ENCODE data around the gene PCDHGA5. TPM values are rescaled to one million over a fixed set of nuclear protein-coding genes. Genes with fewer than 3 reads are reported as not detected.
"Not testable (repeated sequence)": the region's sequence is repeated elsewhere in the genome, so short reads cannot be mapped to it uniquely, and the experiment has no call there.

PCDHGA5 gene
- total and polyA plus RNA-seq, 9 donors: 1.6 to 3.8 (median 2.3) TPM

GRCh38 chr5:141366016-141366896, 2.3 kb downstream of the PCDHGA5 start:
- H3K27me3 ChIP-seq (ENCODE audit: control insufficient read depth, insufficient read depth, low read length): peaks cover 20% of the 10 kb centered on the region
- no peak overlapping the region for H3K27ac ChIP-seq (ENCODE audit: low read length)
- H3K9me3 ChIP-seq (replicated peaks; ENCODE audit: control insufficient read depth, low read depth, low read length): peaks cover 62% of the 10 kb centered on the region
- H3K4me3 ChIP-seq (ENCODE audit: low read length): no peak overlapping the region
- H3K4me1 ChIP-seq (ENCODE audit: control insufficient read depth, insufficient read depth, low read length): no peaks in the 10 kb centered on the region
- no peak for DNase-seq
- WGBS (ENCODE audit: insufficient coverage): 49% methylated on average over 40 of the region's 46 CpGs
- H3K36me3 ChIP-seq (ENCODE audit: control insufficient read depth, insufficient read depth, low read length): no peaks in the 10 kb centered on the region

GRCh38 chr5:141369994-141370848, 6.3 kb downstream of the PCDHGA5 start, which contains the start of gene PCDHGB3:
Gene PCDHGB3 (plus strand): TSS chr5:141370242. CDS start chr5:141370395, 153 bp downstream.
- peaks cover 22% of the 10 kb centered on the region for H3K27me3 ChIP-seq (ENCODE audit: control insufficient read depth, insufficient read depth, low read length)

GRCh38 chr5:141371572-141372475, 7.9 kb downstream of the PCDHGA5 start:
- 50% methylated on average over 68 of the region's 69 CpGs for WGBS (ENCODE audit: insufficient coverage)
- no peak for DNase-seq
- Histone ChIP-seq H3K27ac (ENCODE audit: low read length) (no peak overlapping the region), H3K36me3 (ENCODE audit: control insufficient read depth, insufficient read depth, low read length) (no peaks in the 10 kb centered on the region), H3K27me3 (ENCODE audit: control insufficient read depth, insufficient read depth, low read length) (peaks cover 21% of the 10 kb centered on the region), H3K4me1 (ENCODE audit: control insufficient read depth, insufficient read depth, low read length) (no peaks in the 10 kb centered on the region), H3K9me3 (replicated peaks; ENCODE audit: control insufficient read depth, low read depth, low read length) (peaks cover 60% of the 10 kb centered on the region), H3K4me3 (ENCODE audit: low read length) (no peak overlapping the region)

More at GRCh38 chr5:141369994-141370848, 6.3 kb downstream of the PCDHGA5 start, which contains the start of gene PCDHGB3:
- 21% methylated on average over 20 of the region's 32 CpGs for whole genome bisulfite sequencing (ENCODE audit: insufficient coverage)
- H3K27ac ChIP-seq (ENCODE audit: low read length): no peak within 1 kb of the TSS
- no peak within 1 kb of the TSS for H3K4me3 ChIP-seq (ENCODE audit: low read length)
- peaks cover 61% of the 10 kb centered on the region for H3K9me3 ChIP-seq (replicated peaks; ENCODE audit: control insufficient read depth, low read depth, low read length)
- H3K36me3 ChIP-seq (ENCODE audit: control insufficient read depth, insufficient read depth, low read length): no peaks in the 10 kb centered on the region
- no peaks in the 10 kb centered on the region for H3K4me1 ChIP-seq (ENCODE audit: control insufficient read depth, insufficient read depth, low read length)
- DNase-seq: peak; percentile 5

- Histone ChIP-seq H3K4me3 (ENCODE audit: low read length) (peak within 1 kb of the TSS; percentile 30), H3K27ac (ENCODE audit: low read length) (no peak within 1 kb of the TSS), H3K27me3 (ENCODE audit: control insufficient read depth, insufficient read depth, low read length) (peaks cover 21% of the 10 kb centered on the region), H3K4me1 (ENCODE audit: control insufficient read depth, insufficient read depth, low read length) (no peaks in the 10 kb centered on the region), H3K9me3 (replicated peaks; ENCODE audit: control insufficient read depth, low read depth, low read length) (peaks cover 72% of the 10 kb centered on the region), H3K36me3 (ENCODE audit: control insufficient read depth, insufficient read depth, low read length) (no peaks in the 10 kb centered on the region)
- WGBS (ENCODE audit: insufficient coverage): 13% methylated on average over 26 of the region's 27 CpGs
- DNase-seq: peak; percentile 17
These were observed 9.8 kb downstream of the PCDHGA5 start, which contains the start of gene PCDHGA6 for GRCh38 chr5:141373673-141374317. Gene PCDHGA6 (plus strand): TSS chr5:141373891. CDS start chr5:141374084, 193 bp downstream.

DNA sequence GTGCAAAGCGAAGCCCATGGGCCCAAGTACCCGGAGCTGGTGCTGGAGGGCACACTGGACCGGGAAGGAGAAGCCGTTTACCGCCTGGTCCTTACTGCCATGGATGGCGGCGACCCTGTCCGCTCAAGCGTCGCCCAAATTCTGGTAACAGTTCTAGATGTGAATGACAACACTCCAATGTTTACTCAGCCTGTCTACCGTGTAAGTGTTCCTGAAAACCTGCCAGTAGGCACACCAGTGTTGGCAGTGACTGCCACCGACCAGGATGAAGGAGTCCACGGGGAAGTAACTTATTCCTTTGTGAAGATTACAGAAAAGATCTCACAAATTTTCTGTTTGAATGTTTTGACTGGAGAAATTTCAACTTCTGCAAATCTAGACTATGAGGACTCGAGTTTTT, 10.7 kb downstream of the PCDHGA5 start:
- Histone ChIP-seq H3K4me1 (ENCODE audit: control insufficient read depth, insufficient read depth, low read length) (no peaks in the 10 kb centered on the region), H3K4me3 (ENCODE audit: low read length) (no peak overlapping the region), H3K9me3 (replicated peaks; ENCODE audit: control insufficient read depth, low read depth, low read length) (peaks cover 72% of the 10 kb centered on the region), H3K36me3 (ENCODE audit: control insufficient read depth, insufficient read depth, low read length) (no peaks in the 10 kb centered on the region), H3K27ac (ENCODE audit: low read length) (no peak overlapping the region), H3K27me3 (ENCODE audit: control insufficient read depth, insufficient read depth, low read length) (peaks cover 21% of the 10 kb centered on the region)
- no peak for DNase-seq
- WGBS (ENCODE audit: insufficient coverage): 76% methylated on average over 12 of the region's 14 CpGs

- 65% methylated on average over 32 of the region's 48 CpGs for WGBS (ENCODE audit: insufficient coverage)
- H3K4me3 ChIP-seq (ENCODE audit: low read length); H3K27ac ChIP-seq (ENCODE audit: low read length); H3K4me1 ChIP-seq (ENCODE audit: control insufficient read depth, insufficient read depth, low read length); H3K36me3 ChIP-seq (ENCODE audit: control insufficient read depth, insufficient read depth, low read length); DNase-seq: not testable (repeated sequence)
- Histone ChIP-seq H3K27me3 (ENCODE audit: control insufficient read depth, insufficient read depth, low read length) (peaks cover 18% of the 10 kb centered on the region), H3K9me3 (replicated peaks; ENCODE audit: control insufficient read depth, low read depth, low read length) (peaks cover 66% of the 10 kb centered on the region)
These were observed 11.6 kb downstream of the PCDHGA5 start for GRCh38 chr5:141375444-141376155.

GRCh38 chr5:141382469-141383294, 18.7 kb downstream of the PCDHGA5 start, which contains the start of gene PCDHGA7:
Gene PCDHGA7 (plus strand): TSS chr5:141382742. CDS start chr5:141382900, 158 bp downstream.
- no peaks in the 10 kb centered on the region for H3K4me1 ChIP-seq (ENCODE audit: control insufficient read depth, insufficient read depth, low read length)
- 13% methylated on average over 24 of the region's 37 CpGs for WGBS (ENCODE audit: insufficient coverage)
- DNase-seq: peak; percentile 4
- peak within 1 kb of the TSS; percentile 22 for H3K4me3 ChIP-seq (ENCODE audit: low read length)
- H3K27me3 ChIP-seq (ENCODE audit: control insufficient read depth, insufficient read depth, low read length): peaks cover 5% of the 10 kb centered on the region
- peaks cover 71% of the 10 kb centered on the region for H3K9me3 ChIP-seq (replicated peaks; ENCODE audit: control insufficient read depth, low read depth, low read length)
- no peaks in the 10 kb centered on the region for H3K36me3 ChIP-seq (ENCODE audit: control insufficient read depth, insufficient read depth, low read length)
- no peak within 1 kb of the TSS for H3K27ac ChIP-seq (ENCODE audit: low read length)

DNA sequence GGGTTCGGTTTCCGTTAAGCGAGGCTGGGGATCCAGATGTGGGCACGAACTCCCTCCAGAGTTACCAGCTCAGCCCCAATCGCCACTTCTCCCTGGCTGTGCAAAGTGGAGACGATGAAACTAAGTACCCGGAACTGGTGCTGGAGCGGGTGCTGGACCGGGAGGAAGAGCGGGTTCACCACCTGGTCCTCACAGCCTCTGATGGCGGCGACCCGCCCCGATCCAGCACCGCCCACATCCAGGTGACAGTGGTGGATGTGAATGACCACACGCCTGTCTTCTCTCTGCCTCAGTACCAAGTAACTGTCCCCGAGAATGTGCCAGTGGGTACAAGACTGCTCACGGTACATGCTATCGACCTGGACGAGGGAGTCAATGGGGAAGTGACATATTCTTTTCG, 19.4 kb downstream of the PCDHGA5 start:
- no peak for DNase-seq
- WGBS (ENCODE audit: insufficient coverage): 42% methylated on average over 9 of the region's 21 CpGs
- Histone ChIP-seq H3K9me3 (replicated peaks; ENCODE audit: control insufficient read depth, low read depth, low read length) (peaks cover 70% of the 10 kb centered on the region), H3K27ac (ENCODE audit: low read length) (no peak overlapping the region), H3K36me3 (ENCODE audit: control insufficient read depth, insufficient read depth, low read length) (no peaks in the 10 kb centered on the region), H3K4me1 (ENCODE audit: control insufficient read depth, insufficient read depth, low read length) (no peaks in the 10 kb centered on the region), H3K27me3 (ENCODE audit: control insufficient read depth, insufficient read depth, low read length) (peaks cover 5% of the 10 kb centered on the region), H3K4me3 (ENCODE audit: low read length) (no peak overlapping the region)
